Central memory CD8-positive, alpha-beta T cell (primary cell): Measurements from ENCODE around the gene MTRF1.
A peak's percentile ranks its signal among the peaks of the same experiment; 100 is the strongest.

Experiments used
- ATAC-seq: fragments of 150-1000 bp; cut with Tn5 transposase; replicated peaks from 2 replicates; pipeline ENCODE4 v1.10.0; 2022; ENCODE audit warnings: mild to moderate bottlenecking, moderate FRiP score, moderate number of reproducible peaks; ENCODE audit not compliant: poor library complexity, severe bottlenecking; ENCODE audit errors: extremely low read depth
- DNase-seq, 2 donors: peaks; one replicate each; pipeline ENCODE4 v3.0.0; 2021; ENCODE audit warnings: low spot score in 2 of 2
- H3K27ac Mint-ChIP-seq: one replicate; pipeline ENCODE4 v1.8.0; 2022; ENCODE audit warnings: low read depth, mild to moderate bottlenecking, moderate library complexity, mixed read lengths
- H3K27me3 Mint-ChIP-seq: one replicate; pipeline ENCODE4 v1.8.0; 2022; ENCODE audit warnings: mixed read lengths
- H3K36me3 Mint-ChIP-seq: one replicate; pipeline ENCODE4 v1.8.0; 2022; ENCODE audit warnings: mild to moderate bottlenecking, moderate library complexity, mixed read lengths; ENCODE audit not compliant: insufficient read depth
- H3K4me1 Mint-ChIP-seq: one replicate; pipeline ENCODE4 v1.8.0; 2022; ENCODE audit warnings: mixed read lengths
- H3K4me3 Mint-ChIP-seq: one replicate; pipeline ENCODE4 v1.8.0; 2022; ENCODE audit warnings: mild to moderate bottlenecking, moderate library complexity, mixed read lengths
- H3K9me3 Mint-ChIP-seq: one replicate; pipeline ENCODE4 v1.8.0; 2022; ENCODE audit warnings: mixed read lengths

The MTRF1 gene

DNA sequence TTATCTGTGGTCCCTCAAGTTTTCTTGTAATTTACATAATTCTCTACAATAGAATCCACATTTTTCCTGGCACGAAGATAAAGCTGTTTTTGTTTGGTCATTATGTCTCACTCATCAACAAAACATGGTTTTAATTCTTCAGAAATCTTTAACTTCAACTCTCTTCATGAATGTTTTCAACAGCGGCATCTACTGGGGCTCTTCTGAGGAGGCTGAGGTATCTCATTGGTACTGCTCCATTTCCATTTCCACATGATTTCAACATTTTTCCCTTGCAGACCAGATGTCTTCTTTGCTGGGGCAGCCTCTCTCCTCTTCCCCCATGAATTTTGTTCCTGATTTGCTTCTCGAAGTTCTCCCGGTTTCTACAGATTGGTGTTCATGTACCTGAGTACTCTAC lies 63.2 kb downstream of the MTRF1 start:
- no peaks in the 10 kb centered on the region for H3K4me1 Mint-ChIP-seq
- no peak for ATAC-seq
- H3K27ac Mint-ChIP-seq: no peak overlapping the region
- no peak for DNase-seq
- H3K4me3 Mint-ChIP-seq: no peak overlapping the region
- no peaks in the 10 kb centered on the region for H3K9me3 Mint-ChIP-seq
- peaks cover 1% of the 10 kb centered on the region for H3K36me3 Mint-ChIP-seq
- H3K27me3 Mint-ChIP-seq: no peaks in the 10 kb centered on the region

DNA sequence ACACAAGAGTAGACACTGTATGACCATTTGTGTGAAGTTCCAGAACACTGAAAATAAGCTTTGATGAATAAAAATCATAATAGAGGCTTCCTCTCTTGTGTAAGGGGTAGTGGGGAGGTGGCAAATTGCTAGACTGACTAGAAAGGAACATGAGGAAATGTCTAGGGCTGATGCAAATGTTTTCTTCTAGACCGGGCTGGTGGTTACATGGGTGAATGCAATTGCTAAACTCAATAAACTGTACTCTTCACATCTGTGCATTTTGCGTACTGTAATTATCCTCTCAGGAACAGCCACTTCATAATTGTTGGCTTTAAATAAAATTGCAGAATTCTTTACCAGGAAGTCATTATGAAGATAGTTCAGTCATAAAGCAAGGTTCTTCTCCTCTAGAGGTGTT lies 63.9 kb downstream of the MTRF1 start:
- Mint-ChIP-seq H3K27me3 (no peaks in the 10 kb centered on the region), H3K9me3 (no peaks in the 10 kb centered on the region), H3K4me1 (peaks cover 3% of the 10 kb centered on the region), H3K36me3 (peaks cover 3% of the 10 kb centered on the region), H3K27ac (no peak overlapping the region), H3K4me3 (no peak overlapping the region)
- no peak for ATAC-seq
- DNase-seq: no peak

DNA sequence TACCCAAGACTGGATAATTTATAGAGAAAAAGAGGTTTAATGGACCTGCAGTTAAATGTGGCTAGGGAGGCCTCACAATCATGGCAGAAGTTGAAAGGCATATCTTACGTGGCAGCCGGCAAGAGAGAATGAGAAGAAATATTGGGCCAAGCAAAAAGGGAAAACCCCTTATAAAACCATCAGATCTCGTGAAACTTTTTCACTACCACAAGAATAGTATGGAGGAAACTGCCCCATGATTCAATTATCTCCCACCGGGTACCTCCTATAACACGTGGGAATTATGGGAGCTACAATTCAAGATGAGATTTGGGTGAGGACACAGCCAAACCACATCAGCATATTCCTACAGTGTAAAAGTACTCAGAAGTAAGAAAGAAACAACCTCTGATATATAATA lies 64.3 kb downstream of the MTRF1 start:
- peaks cover 7% of the 10 kb centered on the region for H3K36me3 Mint-ChIP-seq
- no peak for ATAC-seq

DNA sequence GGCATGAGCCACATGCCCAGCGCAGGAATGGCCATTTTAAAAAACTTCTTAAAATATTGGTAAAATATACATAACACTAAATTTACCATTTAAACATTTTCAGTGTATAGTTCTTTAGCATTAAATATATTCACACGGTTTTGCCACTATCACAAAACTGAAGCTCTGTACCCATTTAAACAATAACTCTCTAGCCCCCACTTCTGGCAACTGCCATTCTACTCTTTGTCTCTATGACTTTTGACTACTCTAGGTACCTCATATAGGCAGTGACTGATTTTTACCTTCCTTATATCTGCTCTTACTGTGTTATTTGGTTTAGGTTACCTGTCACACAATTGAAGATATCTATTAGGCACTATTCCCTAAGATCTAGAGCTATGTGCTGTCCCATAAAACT lies 66.8 kb downstream of the MTRF1 start:
- Mint-ChIP-seq H3K4me1 (peaks cover 22% of the 10 kb centered on the region), H3K27ac (no peak overlapping the region), H3K4me3 (no peak overlapping the region), H3K9me3 (no peaks in the 10 kb centered on the region), H3K27me3 (no peaks in the 10 kb centered on the region), H3K36me3 (peaks cover 9% of the 10 kb centered on the region)
- ATAC-seq: no peak
- no peak for DNase-seq

More for the DNA sequence above, 64.3 kb downstream of the MTRF1 start:
- no peak overlapping the region for H3K27ac Mint-ChIP-seq
- no peak for DNase-seq
- H3K9me3 Mint-ChIP-seq: no peaks in the 10 kb centered on the region
- no peak overlapping the region for H3K4me3 Mint-ChIP-seq
- H3K4me1 Mint-ChIP-seq: peaks cover 7% of the 10 kb centered on the region
- H3K27me3 Mint-ChIP-seq: no peaks in the 10 kb centered on the region

- Mint-ChIP-seq H3K4me1 (peaks cover 22% of the 10 kb centered on the region), H3K27ac (no peak overlapping the region), H3K9me3 (no peaks in the 10 kb centered on the region), H3K27me3 (no peaks in the 10 kb centered on the region), H3K4me3 (no peak overlapping the region), H3K36me3 (peaks cover 9% of the 10 kb centered on the region)
- DNase-seq: no peak
- ATAC-seq: no peak
Observed at GRCh38 chr13:41196011-41196410, 67.4 kb downstream of the MTRF1 start.

GRCh38 chr13:41193919-41194824 lies 69.2 kb downstream of the MTRF1 start, which contains the start of gene KBTBD7:
Gene KBTBD7 (minus strand): TSS chr13:41194569. CDS start chr13:41194257, 312 bp downstream.
- peak within 1 kb of the TSS; percentile 92 for H3K4me3 Mint-ChIP-seq
- H3K27me3 Mint-ChIP-seq: no peaks in the 10 kb centered on the region
- ATAC-seq: peak; percentile 97
- H3K27ac Mint-ChIP-seq: peak within 1 kb of the TSS; percentile 92
- no peaks in the 10 kb centered on the region for H3K9me3 Mint-ChIP-seq
- H3K4me1 Mint-ChIP-seq: peaks cover 22% of the 10 kb centered on the region
- peak; percentile 72 to 77 for DNase-seq
- peaks cover 13% of the 10 kb centered on the region for H3K36me3 Mint-ChIP-seq

DNA sequence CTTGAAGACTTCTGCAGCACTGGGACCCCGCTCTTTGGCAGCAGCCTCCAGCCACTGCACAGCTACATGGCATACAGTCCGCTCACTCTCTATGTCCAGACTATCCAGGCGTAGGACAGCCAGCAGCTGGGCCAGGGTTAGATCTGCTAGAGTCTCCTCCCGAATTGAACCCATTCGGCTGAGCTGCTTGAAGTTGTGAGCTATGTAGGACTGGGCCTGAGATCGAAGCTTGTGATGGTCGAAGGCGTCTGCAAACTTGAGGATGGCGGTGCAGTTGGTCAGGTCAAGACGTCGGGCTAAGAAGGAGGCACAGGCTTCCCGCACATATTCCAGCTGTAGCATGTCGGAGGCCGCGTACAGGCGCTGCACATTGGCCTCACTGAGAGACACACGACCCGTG lies 69.9 kb downstream of the MTRF1 start:
- H3K27me3 Mint-ChIP-seq: no peaks in the 10 kb centered on the region
- H3K9me3 Mint-ChIP-seq: no peaks in the 10 kb centered on the region
- peaks cover 22% of the 10 kb centered on the region for H3K4me1 Mint-ChIP-seq
- peak overlapping the region; percentile 92 for H3K27ac Mint-ChIP-seq
- DNase-seq (no peak), ATAC-seq (no peak)
- peaks cover 13% of the 10 kb centered on the region for H3K36me3 Mint-ChIP-seq
- peak overlapping the region; percentile 92 for H3K4me3 Mint-ChIP-seq

- no peaks in the 10 kb centered on the region for H3K27me3 Mint-ChIP-seq
- DNase-seq (no peak), ATAC-seq (no peak)
- H3K4me1 Mint-ChIP-seq: peaks cover 11% of the 10 kb centered on the region
- no peak overlapping the region for H3K27ac Mint-ChIP-seq
- H3K9me3 Mint-ChIP-seq: no peaks in the 10 kb centered on the region
- H3K36me3 Mint-ChIP-seq: peaks cover 5% of the 10 kb centered on the region
- H3K4me3 Mint-ChIP-seq: no peak overlapping the region
Observed at GRCh38 chr13:41188584-41188983, 74.8 kb downstream of the MTRF1 start.

- Mint-ChIP-seq H3K27me3 (no peaks in the 10 kb centered on the region), H3K36me3 (peaks cover 4% of the 10 kb centered on the region), H3K27ac (no peak overlapping the region), H3K4me1 (no peaks in the 10 kb centered on the region), H3K9me3 (no peaks in the 10 kb centered on the region), H3K4me3 (no peak overlapping the region)
- ATAC-seq (no peak), DNase-seq (no peak)
Observed at GRCh38 chr13:41186481-41186880, 76.9 kb downstream of the MTRF1 start.

GRCh38 chr13:41182231-41182630 lies 81.1 kb downstream of the MTRF1 start:
- no peaks in the 10 kb centered on the region for H3K27me3 Mint-ChIP-seq
- H3K36me3 Mint-ChIP-seq: no peaks in the 10 kb centered on the region
- no peak for DNase-seq
- peaks cover 5% of the 10 kb centered on the region for H3K4me1 Mint-ChIP-seq
- no peak overlapping the region for H3K4me3 Mint-ChIP-seq
- no peak for ATAC-seq
- no peak overlapping the region for H3K27ac Mint-ChIP-seq
- no peaks in the 10 kb centered on the region for H3K9me3 Mint-ChIP-seq

DNA sequence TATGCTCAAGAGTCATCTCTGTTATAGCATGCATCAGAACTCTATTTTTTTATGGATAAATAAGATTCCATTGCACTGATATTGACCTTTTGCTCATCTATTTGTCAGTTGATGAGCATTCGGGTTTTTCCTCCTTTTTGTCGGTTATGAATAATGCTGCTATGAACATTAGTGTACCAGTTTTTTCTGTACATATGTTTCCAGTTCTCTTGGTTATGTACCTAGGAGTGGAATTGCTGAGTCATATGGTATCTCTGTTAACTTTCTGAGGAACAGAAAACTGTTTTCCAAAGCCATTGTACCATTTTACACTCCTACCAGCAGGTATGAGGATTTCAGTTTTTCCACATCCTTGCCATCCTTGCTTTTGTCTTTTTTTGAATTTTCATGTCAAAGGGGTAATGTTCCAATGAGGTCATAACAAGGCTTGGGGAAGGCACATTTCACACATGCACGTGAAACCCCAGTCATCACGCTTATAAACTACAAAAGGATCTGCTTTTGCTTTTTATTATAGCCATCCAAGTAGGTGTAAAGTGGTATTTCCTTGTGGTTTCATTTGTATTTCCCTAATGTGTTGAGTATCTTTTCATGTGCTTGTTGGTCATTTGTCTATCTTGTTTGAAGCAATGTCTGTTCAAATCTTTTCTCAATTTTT lies 83.7 kb downstream of the MTRF1 start:
- peaks cover 5% of the 10 kb centered on the region for H3K4me1 Mint-ChIP-seq
- H3K27me3 Mint-ChIP-seq: no peaks in the 10 kb centered on the region
- H3K4me3 Mint-ChIP-seq: no peak overlapping the region
- ATAC-seq (no peak), DNase-seq (no peak)
- H3K36me3 Mint-ChIP-seq: no peaks in the 10 kb centered on the region
- no peak overlapping the region for H3K27ac Mint-ChIP-seq
- H3K9me3 Mint-ChIP-seq: peaks cover 4% of the 10 kb centered on the region

DNA sequence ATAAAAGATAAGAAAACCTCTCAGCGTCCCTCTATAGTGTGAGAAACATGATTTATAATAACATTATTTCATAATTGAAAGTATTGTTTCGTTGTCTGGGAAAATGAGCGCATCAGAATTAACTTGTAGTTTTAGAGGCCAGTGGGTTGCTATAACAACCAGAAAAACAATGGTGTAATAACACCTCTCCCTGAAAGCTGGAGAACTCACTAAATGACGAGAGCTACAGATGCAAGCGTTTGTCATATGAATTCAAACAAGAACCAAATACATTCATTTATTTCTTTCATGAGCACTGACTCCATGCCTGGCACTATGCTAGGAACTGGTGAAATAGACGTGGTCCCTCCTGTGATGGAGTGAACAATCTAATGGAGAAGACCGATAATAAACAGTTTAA lies 85.3 kb downstream of the MTRF1 start:
- ATAC-seq (no peak), DNase-seq (no peak)
- no peak overlapping the region for H3K27ac Mint-ChIP-seq
- H3K4me3 Mint-ChIP-seq: no peak overlapping the region
- no peaks in the 10 kb centered on the region for H3K27me3 Mint-ChIP-seq
- peaks cover 4% of the 10 kb centered on the region for H3K9me3 Mint-ChIP-seq
- H3K36me3 Mint-ChIP-seq: no peaks in the 10 kb centered on the region
- H3K4me1 Mint-ChIP-seq: peaks cover 5% of the 10 kb centered on the region

DNA sequence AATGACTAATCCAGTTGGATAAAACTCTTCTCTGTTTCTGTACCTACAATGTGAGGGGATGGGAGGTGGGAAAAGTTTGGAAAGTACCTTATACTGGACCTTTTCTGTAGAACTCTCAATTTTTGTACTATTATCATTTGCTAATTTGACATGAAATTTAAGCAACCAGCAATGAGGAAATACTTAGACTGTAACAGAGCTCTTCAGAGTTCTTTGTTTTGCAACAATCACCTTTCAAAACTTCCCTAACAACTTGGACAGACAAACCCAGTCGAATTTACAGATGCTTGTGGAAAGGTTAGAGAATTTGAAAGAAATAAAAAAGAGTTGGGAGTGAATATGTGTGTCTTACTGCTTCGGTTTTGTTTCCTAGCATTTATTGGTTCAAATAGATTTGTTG lies 85.8 kb downstream of the MTRF1 start:
- Mint-ChIP-seq H3K4me1 (peaks cover 5% of the 10 kb centered on the region), H3K36me3 (no peaks in the 10 kb centered on the region), H3K9me3 (peaks cover 4% of the 10 kb centered on the region), H3K27ac (no peak overlapping the region), H3K27me3 (no peaks in the 10 kb centered on the region), H3K4me3 (no peak overlapping the region)
- ATAC-seq: no peak
- no peak for DNase-seq
